ENCODE results near the gene MUC2. TPM values are rescaled to one million over a fixed set of nuclear protein-coding genes. Genes with fewer than 3 reads are reported as not detected.
A peak's percentile ranks its signal among the peaks of the same experiment; 100 is the strongest.

Gene MUC2
- total RNA-seq, 6 experiments from 2014 or later = 0.04 TPM; not detected in 5

GRCh38 chr11:1083621-1084551 is 9.2 kb downstream of the MUC2 start:
- ATAC-seq (no peak), DNase-seq (peak; percentile 14 to 55 (median 39))
- whole genome bisulfite sequencing (ENCODE audit: insufficient coverage, low coverage, low lambda C conversion rate, missing lambda C conversion rate) = 40% methylated on average over 1 of the region's 34 CpGs
- Histone ChIP-seq H3K27me3 (no peaks in the 10 kb centered on the region), H3K4me1 (no peaks in the 10 kb centered on the region), H3K36me3 (no peaks in the 10 kb centered on the region), H3K27ac (no peak overlapping the region), H3K4me3 (no peak overlapping the region), H3K9me3 (no peaks in the 10 kb centered on the region)
- TF ChIP-seq CTCF (IDR thresholded peaks at IDR 0.05) = no peak
- TF ChIP-seq POLR2A (IDR thresholded peaks at IDR 0.05) = no peak
- intact Hi-C loops (cut with DNase I) = no loop called here

- Histone ChIP-seq H3K4me3 (no peak overlapping the region), H3K36me3 (no peaks in the 10 kb centered on the region), H3K9me3 (no peaks in the 10 kb centered on the region), H3K4me1 (no peaks in the 10 kb centered on the region), H3K27me3 (no peaks in the 10 kb centered on the region), H3K27ac (no peak overlapping the region)
- ATAC-seq (no peak), DNase-seq (peak; percentile 13 to 55 (median 42))
- 86% methylated on average over 4 of the region's 49 CpGs for WGBS (ENCODE audit: insufficient coverage, low coverage, low lambda C conversion rate, missing lambda C conversion rate)
- TF ChIP-seq CTCF (IDR thresholded peaks at IDR 0.05) (no peak), POLR2A (IDR thresholded peaks at IDR 0.05) (no peak)
- intact Hi-C loops (cut with DNase I) = no loop called here
These were observed 10.1 kb downstream of the MUC2 start for GRCh38 chr11:1084561-1085439.

GRCh38 chr11:1085440-1086170 is 10.9 kb downstream of the MUC2 start:
- ATAC-seq = no peak
- intact Hi-C loops (cut with DNase I) = no loop called here
- DNase-seq = peak; percentile 9 to 49 (median 37)
- no peaks in the 10 kb centered on the region for H3K36me3 ChIP-seq
- no peak overlapping the region for H3K27ac ChIP-seq
- H3K4me1 ChIP-seq = no peaks in the 10 kb centered on the region
- H3K27me3 ChIP-seq = no peaks in the 10 kb centered on the region
- WGBS (ENCODE audit: insufficient coverage, low coverage, low lambda C conversion rate, missing lambda C conversion rate) = 71% methylated on average over 4 of the region's 26 CpGs
- TF ChIP-seq CTCF (IDR thresholded peaks at IDR 0.05) (no peak), POLR2A (IDR thresholded peaks at IDR 0.05) (no peak)
- H3K4me3 ChIP-seq = no peak overlapping the region
- H3K9me3 ChIP-seq = no peaks in the 10 kb centered on the region
